ENCODE results near the gene P2RY13. TPM values are rescaled to one million over a fixed set of nuclear protein-coding genes. Genes with fewer than 3 reads are reported as not detected.

Gene P2RY13
- total and polyA plus RNA-seq, 10 of the 15 experiments (the other 5 are each of a cell fraction or from before 2014, with no cell fraction given), result not detected

- ATAC-seq, result no peak
- ChIA-PET RAD21 (ENCODE audit: unreplicated experiment) (no interaction called here), POLR2A (no interaction called here), SMC1A (ENCODE audit: uncharacterized antibody, unreplicated experiment) (no interaction called here), CTCF (no interaction called here)
- Histone ChIP-seq H4K20me1 (ENCODE audit: control insufficient read depth, insufficient read depth) (no peaks in the 10 kb centered on the region), H3K4me2 (ENCODE audit: control insufficient read depth, insufficient read depth) (no peak overlapping the region), H3K9ac (ENCODE audit: control insufficient read depth, insufficient read depth, low read length) (no peak overlapping the region), H3K9me3 (replicated peaks; ENCODE audit: control insufficient read depth, insufficient read depth, low read length) (no peaks in the 10 kb centered on the region), H3K36me3 (ENCODE audit: control insufficient read depth in 2 of 2, insufficient read depth in 2 of 2, low read length in 1 of 2) (no peaks in the 10 kb centered on the region), H2AFZ (ENCODE audit: control insufficient read depth, low read depth, low read length) (no peak overlapping the region), H3K4me1 (ENCODE audit: control insufficient read depth, insufficient read depth, low read length) (no peaks in the 10 kb centered on the region), H3K27ac (ENCODE audit: control insufficient read depth, insufficient read depth) (no peak overlapping the region), H3K4me3 (no peak overlapping the region), H3K79me2 (ENCODE audit: control insufficient read depth, insufficient read depth, low read length) (no peaks in the 10 kb centered on the region), H3K27me3 (replicated peaks in 1 of 2; ENCODE audit: control insufficient read depth in 2 of 2, insufficient read depth in 2 of 2, low read length in 1 of 2) (no peaks in the 10 kb centered on the region)
- no peak for FAIRE-seq
- WGBS (ENCODE audit: insufficient coverage, insufficient replicate concordance, low lambda C conversion rate, missing lambda C conversion rate), result 38% methylated on average over 2 of the region's 2 CpGs
- in situ Hi-C loops (cut with MboI), result no loop called here
- intact Hi-C loops (cut with micrococcal nuclease; ENCODE audit: unreplicated experiment), result no loop called here
- no peak for DNase-seq (ENCODE audit: low read depth, low spot score)
- no TSS peak for BruUV-seq (replicated peaks)
- TF ChIP-seq MTA2 (IDR thresholded peaks at IDR 0.05; ENCODE audit: low read depth) (no peak), ZNF274 (IDR thresholded peaks at IDR 0.05; ENCODE audit: insufficient read depth, insufficient read length) (no peak), ZBTB33 (IDR thresholded peaks at IDR 0.05) (no peak), GATAD2B (conservative IDR thresholded peaks at IDR 0.05; ENCODE audit: low read depth) (no peak), BMI1 (IDR thresholded peaks at IDR 0.05; ENCODE audit: borderline replicate concordance) (no peak), WRNIP1 (IDR thresholded peaks at IDR 0.05; ENCODE audit: borderline replicate concordance, low read depth, low read length) (no peak), ZNF687 (IDR thresholded peaks at IDR 0.05) (no peak), IRF4 (IDR thresholded peaks at IDR 0.05; ENCODE audit: low read depth, low read length) (no peak), PAX8 (IDR thresholded peaks at IDR 0.05) (no peak), REST (IDR thresholded peaks at IDR 0.05; ENCODE audit: low read depth, low read length) (no peak), CTCF (IDR thresholded peaks at IDR 0.05 in 2 of 3, conservative IDR thresholded peaks at IDR 0.05 in 1 of 3; ENCODE audit: control insufficient read depth in 2 of 3, extremely low read depth in 1 of 3, insufficient read depth in 1 of 3, low read depth in 3 of 3, low read length in 3 of 3) (no peak), YBX1 (IDR thresholded peaks at IDR 0.05) (no peak), SPI1 (IDR thresholded peaks at IDR 0.05; ENCODE audit: borderline replicate concordance, insufficient read depth, low read depth, low read length) (no peak), RAD21 (IDR thresholded peaks at IDR 0.05; ENCODE audit: insufficient read depth, low read depth, low read length) (no peak)
Measured at GRCh38 chr3:151303751-151304150, 25.6 kb downstream of the P2RY13 start.
